ENCODE measurements around the gene B4GALNT1. TPM values are rescaled to one million over a fixed set of nuclear protein-coding genes. Genes with fewer than 3 reads are reported as not detected.
"Not testable (repeated sequence)": the region's sequence is repeated elsewhere in the genome, so short reads cannot be mapped to it uniquely, and the experiment has no call there.

Gene B4GALNT1
- total RNA-seq, 1 experiment from 2014 or later: 0.63 TPM

DNA sequence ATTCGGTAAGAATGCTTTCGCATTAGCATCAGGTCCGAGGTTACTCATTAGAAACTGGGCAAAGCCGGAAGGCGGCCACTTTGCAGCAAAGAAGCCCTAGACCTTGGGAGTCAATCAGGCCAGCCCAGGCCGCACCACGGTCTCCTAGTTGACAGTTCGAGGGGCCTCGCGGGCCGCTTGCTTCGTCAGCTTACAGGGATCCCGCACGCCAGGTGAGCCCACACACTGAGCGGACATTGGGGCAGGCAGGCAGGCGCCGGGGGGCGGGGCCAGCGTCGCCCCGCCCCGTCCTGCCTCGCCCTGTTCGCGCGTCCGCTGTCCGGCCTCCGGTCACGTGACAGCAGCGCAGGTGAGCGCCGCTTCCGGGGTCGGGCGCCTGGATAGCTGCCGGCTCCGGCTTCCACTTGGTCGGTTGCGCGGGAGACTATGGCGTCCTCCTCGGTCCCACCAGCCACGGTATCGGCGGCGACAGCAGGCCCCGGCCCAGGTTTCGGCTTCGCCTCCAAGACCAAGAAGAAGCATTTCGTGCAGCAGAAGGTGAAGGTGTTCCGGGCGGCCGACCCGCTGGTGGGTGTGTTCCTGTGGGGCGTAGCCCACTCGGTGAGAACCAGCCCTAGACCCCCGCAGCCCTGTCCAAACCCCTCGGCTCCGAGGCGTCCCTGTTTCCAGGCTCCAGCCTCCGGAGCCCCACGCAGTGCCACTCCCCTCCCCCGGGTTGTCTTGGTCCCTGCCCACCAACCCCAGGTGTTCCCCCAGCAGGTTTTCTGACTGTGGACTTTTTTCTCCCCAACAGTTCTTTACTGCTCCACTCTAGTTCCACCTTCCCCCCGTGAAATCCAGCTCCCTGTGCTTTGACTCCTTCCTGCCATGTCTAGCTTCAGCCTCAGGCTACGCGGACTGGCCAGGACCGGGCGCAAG is 41.9 kb downstream of the B4GALNT1 start, which contains the start of gene PIP4K2C:
Gene PIP4K2C (plus strand): TSS at position 329 of the 918 bp plus-strand sequence. CDS start 98 bp downstream, at position 427.
- peak within 1 kb of the TSS; percentile 77 for H3K4me3 ChIP-seq (ENCODE audit: low read length)

DNA sequence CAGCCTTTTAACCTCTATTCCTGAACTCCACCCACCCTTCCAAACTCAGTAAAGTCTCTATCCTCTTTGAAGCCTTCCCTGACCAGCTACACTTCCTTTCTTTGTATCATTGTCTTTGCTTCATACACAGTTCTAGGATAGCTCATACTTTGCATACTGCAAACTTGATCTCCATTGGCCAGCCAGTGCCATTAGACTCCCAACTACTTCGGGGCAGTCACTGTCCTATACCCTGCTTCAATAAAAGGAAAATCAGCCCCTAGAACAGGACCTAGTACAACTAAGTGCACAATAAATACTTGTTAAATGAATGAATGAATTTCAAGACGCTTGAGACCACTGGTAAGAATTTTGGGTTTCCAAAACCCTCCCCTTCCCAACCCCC is 42.5 kb downstream of the B4GALNT1 start:
- no peak overlapping the region for H3K27ac ChIP-seq (ENCODE audit: low read length)
- peak overlapping the region; percentile 81 for H3K4me2 ChIP-seq (ENCODE audit: low read depth, low read length, poor library complexity, severe bottlenecking)
- peak overlapping the region; percentile 77 for H3K4me3 ChIP-seq (ENCODE audit: low read length)
- H3K79me2 ChIP-seq (ENCODE audit: low read length): peaks cover 27% of the 10 kb centered on the region
- peak overlapping the region; percentile 51 for H3K9ac ChIP-seq (ENCODE audit: low read length)
- H3K4me1 ChIP-seq (ENCODE audit: low read length): peaks cover 21% of the 10 kb centered on the region
- H4K20me1 ChIP-seq (ENCODE audit: insufficient read depth, low read depth, low read length): no peaks in the 10 kb centered on the region
- DNase-seq: no peak
- peak overlapping the region; percentile 82 for H2AFZ ChIP-seq (ENCODE audit: low read length)
- 0 out of 2 replicates have a peak, but pooled peaks cover 3% of the 10 kb centered on the region for H3K36me3 ChIP-seq (ENCODE audit: insufficient read depth, low read length)
- no peaks in the 10 kb centered on the region for H3K9me2 ChIP-seq (replicated peaks; ENCODE audit: insufficient read depth, low read length)
- H3K27me3 ChIP-seq (ENCODE audit: low read length): no peaks in the 10 kb centered on the region
- no peaks in the 10 kb centered on the region for H3K9me3 ChIP-seq (ENCODE audit: low read length)

More for the DNA sequence above, 41.9 kb downstream of the B4GALNT1 start, which contains the start of gene PIP4K2C:
- H3K27me3 ChIP-seq (ENCODE audit: low read length): no peaks in the 10 kb centered on the region
- H3K9me3 ChIP-seq (ENCODE audit: low read length): no peaks in the 10 kb centered on the region
- H3K9me2 ChIP-seq (replicated peaks; ENCODE audit: insufficient read depth, low read length): no peaks in the 10 kb centered on the region
- H3K27ac ChIP-seq (ENCODE audit: low read length): no peak within 1 kb of the TSS
- 0 out of 2 replicates have a peak, but pooled peaks cover under 1% of the 10 kb centered on the region for H3K36me3 ChIP-seq (ENCODE audit: insufficient read depth, low read length)
- peak within 1 kb of the TSS; percentile 82 for H2AFZ ChIP-seq (ENCODE audit: low read length)
- peaks cover 27% of the 10 kb centered on the region for H3K79me2 ChIP-seq (ENCODE audit: low read length)
- H3K4me1 ChIP-seq (ENCODE audit: low read length): peaks cover 21% of the 10 kb centered on the region
- no peaks in the 10 kb centered on the region for H4K20me1 ChIP-seq (ENCODE audit: insufficient read depth, low read depth, low read length)
- peak; percentile 95 for DNase-seq
- H3K4me2 ChIP-seq (ENCODE audit: low read depth, low read length, poor library complexity, severe bottlenecking): peak within 1 kb of the TSS; percentile 81
- H3K9ac ChIP-seq (ENCODE audit: low read length): peak within 1 kb of the TSS; percentile 79

DNA sequence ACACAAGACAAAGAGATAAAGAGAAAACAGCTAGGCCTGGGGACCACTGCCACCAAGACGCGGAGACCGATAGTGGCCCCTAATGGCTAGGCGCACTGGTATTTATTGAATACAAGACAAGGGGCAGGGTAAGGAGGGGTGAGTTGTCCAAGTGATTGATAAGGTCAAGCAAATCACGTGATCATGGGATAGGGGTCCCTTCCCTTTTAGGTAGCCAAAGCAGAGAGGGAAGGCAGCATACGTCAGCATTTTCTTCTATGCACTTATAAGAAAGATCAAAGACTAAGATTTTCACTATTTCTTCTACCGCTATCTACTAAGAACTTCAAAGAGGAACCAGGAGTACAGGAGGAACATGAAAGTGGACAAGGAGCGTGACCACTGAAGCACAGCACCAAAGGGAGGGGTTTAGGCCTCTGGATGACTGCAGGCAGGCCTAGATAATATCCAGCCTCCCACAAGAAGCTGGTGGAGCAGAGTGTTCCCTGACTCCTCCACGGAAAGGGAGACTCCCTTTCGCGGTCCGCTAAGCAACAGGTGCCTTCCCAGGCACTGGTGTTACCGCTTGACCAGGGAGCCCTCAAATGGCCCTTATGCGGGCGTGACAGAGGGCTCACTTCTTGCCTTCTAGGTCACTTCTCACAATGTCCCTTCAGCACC is 43.9 kb downstream of the B4GALNT1 start:
- Histone ChIP-seq H3K36me3 (ENCODE audit: insufficient read depth, low read length) (peaks cover 14% of the 10 kb centered on the region), H3K79me2 (ENCODE audit: low read length) (peaks cover 27% of the 10 kb centered on the region), H3K4me1 (ENCODE audit: low read length) (peaks cover 21% of the 10 kb centered on the region)
- not testable (repeated sequence) for H3K4me2 ChIP-seq (ENCODE audit: low read depth, low read length, poor library complexity, severe bottlenecking); H3K9ac ChIP-seq (ENCODE audit: low read length); H3K27me3 ChIP-seq (ENCODE audit: low read length); H3K9me3 ChIP-seq (ENCODE audit: low read length); H4K20me1 ChIP-seq (ENCODE audit: insufficient read depth, low read depth, low read length); H3K27ac ChIP-seq (ENCODE audit: low read length); H2AFZ ChIP-seq (ENCODE audit: low read length); DNase-seq; H3K4me3 ChIP-seq (ENCODE audit: low read length); H3K9me2 ChIP-seq (replicated peaks; ENCODE audit: insufficient read depth, low read length)

DNA sequence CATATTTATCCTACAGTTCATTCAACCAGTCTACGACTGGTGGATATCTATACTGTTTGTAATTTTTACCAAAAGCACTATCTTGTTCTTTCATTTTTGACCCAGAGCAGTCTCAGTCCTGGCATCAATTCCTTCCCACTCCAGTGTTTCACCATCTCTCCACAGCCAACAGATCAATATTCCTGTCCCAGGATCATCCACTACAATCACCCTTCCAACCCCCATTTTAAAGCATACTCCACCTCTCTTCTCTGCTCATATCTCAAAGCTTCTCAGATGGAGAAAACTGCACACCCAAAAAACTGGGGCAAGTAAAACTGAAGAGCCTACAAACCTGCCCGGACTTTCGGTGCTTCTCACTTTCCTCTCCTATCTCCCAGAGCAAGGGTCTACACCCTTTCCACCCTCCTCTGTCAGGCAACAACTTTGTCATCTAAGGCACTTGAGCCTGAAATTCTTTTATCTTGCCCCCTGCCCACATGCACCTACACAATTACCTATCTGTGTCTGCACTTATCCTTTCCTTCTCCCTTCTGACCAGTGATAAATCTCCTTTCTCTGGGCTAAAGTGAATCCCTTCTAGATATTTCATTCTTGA is 46.1 kb downstream of the B4GALNT1 start:
- Histone ChIP-seq H3K79me2 (ENCODE audit: low read length) (peaks cover 8% of the 10 kb centered on the region), H3K9ac (ENCODE audit: low read length) (no peak overlapping the region), H2AFZ (ENCODE audit: low read length) (no peak overlapping the region), H3K4me1 (ENCODE audit: low read length) (peaks cover 11% of the 10 kb centered on the region), H3K36me3 (ENCODE audit: insufficient read depth, low read length) (peaks cover 19% of the 10 kb centered on the region), H3K27me3 (ENCODE audit: low read length) (no peaks in the 10 kb centered on the region), H4K20me1 (ENCODE audit: insufficient read depth, low read depth, low read length) (no peaks in the 10 kb centered on the region), H3K9me2 (replicated peaks; ENCODE audit: insufficient read depth, low read length) (no peaks in the 10 kb centered on the region), H3K9me3 (ENCODE audit: low read length) (no peaks in the 10 kb centered on the region), H3K4me3 (ENCODE audit: low read length) (no peak overlapping the region), H3K4me2 (ENCODE audit: low read depth, low read length, poor library complexity, severe bottlenecking) (no peak overlapping the region), H3K27ac (ENCODE audit: low read length) (no peak overlapping the region)
- DNase-seq: no peak

DNA sequence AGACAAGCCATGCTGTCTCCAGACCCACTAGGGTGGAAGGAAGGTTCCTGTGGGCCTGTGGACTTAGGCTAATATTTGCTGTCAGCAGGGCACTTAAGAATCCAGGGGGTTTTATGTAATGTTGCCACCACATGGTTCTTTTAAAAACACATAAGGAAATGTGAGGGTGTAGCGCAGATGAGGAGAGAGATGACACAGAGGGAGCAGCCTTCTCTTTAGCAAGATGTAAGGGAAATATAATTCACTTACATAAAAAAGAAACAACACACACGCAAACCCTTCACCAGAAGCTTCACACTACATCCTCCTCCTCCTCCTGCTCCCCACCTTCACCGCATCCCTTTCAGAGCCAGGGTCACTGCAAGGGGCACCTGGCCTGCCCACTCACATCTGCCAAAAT is 46.9 kb downstream of the B4GALNT1 start:
- H3K27ac ChIP-seq (ENCODE audit: low read length): no peak overlapping the region
- no peaks in the 10 kb centered on the region for H3K9me2 ChIP-seq (replicated peaks; ENCODE audit: insufficient read depth, low read length)
- H3K9ac ChIP-seq (ENCODE audit: low read length): no peak overlapping the region
- peaks cover 7% of the 10 kb centered on the region for H3K4me1 ChIP-seq (ENCODE audit: low read length)
- no peaks in the 10 kb centered on the region for H3K27me3 ChIP-seq (ENCODE audit: low read length)
- H4K20me1 ChIP-seq (ENCODE audit: insufficient read depth, low read depth, low read length): no peaks in the 10 kb centered on the region
- H3K79me2 ChIP-seq (ENCODE audit: low read length): peaks cover under 1% of the 10 kb centered on the region; the same call in 1 of the 2 replicates
- peaks cover 24% of the 10 kb centered on the region for H3K36me3 ChIP-seq (ENCODE audit: insufficient read depth, low read length)
- no peak for DNase-seq
- no peaks in the 10 kb centered on the region for H3K9me3 ChIP-seq (ENCODE audit: low read length)
- H3K4me2 ChIP-seq (ENCODE audit: low read depth, low read length, poor library complexity, severe bottlenecking): no peak overlapping the region
- H2AFZ ChIP-seq (ENCODE audit: low read length): no peak overlapping the region
- no peak overlapping the region for H3K4me3 ChIP-seq (ENCODE audit: low read length)

DNA sequence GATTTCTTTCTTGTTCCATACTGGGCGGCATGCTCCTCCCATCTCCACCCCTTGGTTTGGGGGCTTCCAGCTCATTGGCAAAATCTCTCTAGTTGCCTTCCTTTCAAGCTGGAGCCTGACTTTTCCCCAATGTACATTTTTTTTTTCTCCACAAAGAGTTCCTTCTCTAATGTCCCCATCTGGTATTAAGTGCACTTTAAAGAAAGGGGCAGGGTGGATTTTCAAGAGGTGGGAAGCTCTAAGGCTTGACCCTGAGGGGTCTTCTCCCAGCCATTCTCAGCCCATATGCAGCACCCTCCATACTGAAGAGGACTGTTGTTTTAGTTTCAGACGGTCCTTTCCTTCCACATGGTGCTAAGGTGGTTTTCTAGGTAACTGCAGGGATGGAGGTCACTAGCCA is 47.8 kb downstream of the B4GALNT1 start:
- no peak for DNase-seq
- H3K9me3 ChIP-seq (ENCODE audit: low read length): no peaks in the 10 kb centered on the region
- H3K27me3 ChIP-seq (ENCODE audit: low read length): no peaks in the 10 kb centered on the region
- no peak overlapping the region for H3K27ac ChIP-seq (ENCODE audit: low read length)
- H2AFZ ChIP-seq (ENCODE audit: low read length): no peak overlapping the region
- H3K79me2 ChIP-seq (ENCODE audit: low read length): no peaks in the 10 kb centered on the region
- H3K4me2 ChIP-seq (ENCODE audit: low read depth, low read length, poor library complexity, severe bottlenecking): no peak overlapping the region
- peaks cover 27% of the 10 kb centered on the region for H3K36me3 ChIP-seq (ENCODE audit: insufficient read depth, low read length)
- no peak overlapping the region for H3K9ac ChIP-seq (ENCODE audit: low read length)
- H3K4me1 ChIP-seq (ENCODE audit: low read length): no peaks in the 10 kb centered on the region
- no peaks in the 10 kb centered on the region for H4K20me1 ChIP-seq (ENCODE audit: insufficient read depth, low read depth, low read length)
- no peaks in the 10 kb centered on the region for H3K9me2 ChIP-seq (replicated peaks; ENCODE audit: insufficient read depth, low read length)
- H3K4me3 ChIP-seq (ENCODE audit: low read length): no peak overlapping the region

DNA sequence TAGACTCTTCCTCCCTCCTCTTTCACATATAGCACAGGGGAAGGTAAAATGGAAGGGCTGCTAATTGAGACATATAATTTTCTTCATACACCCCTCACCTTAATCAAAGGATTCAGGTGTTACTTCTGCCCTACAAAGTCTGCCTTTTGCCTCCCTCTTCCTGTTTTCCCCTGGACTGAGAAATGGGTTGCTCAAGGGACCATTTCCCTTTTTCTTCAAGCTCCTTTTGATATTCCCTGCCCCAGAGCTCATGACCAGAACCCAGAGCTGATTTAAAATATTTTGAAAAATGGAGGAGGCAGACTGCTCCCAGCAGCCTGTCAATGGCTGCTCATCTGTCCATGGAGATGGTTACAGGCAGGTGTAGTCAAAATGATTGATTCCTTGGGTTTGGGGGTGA is 48.3 kb downstream of the B4GALNT1 start:
- DNase-seq: no peak
- Histone ChIP-seq H3K79me2 (ENCODE audit: low read length) (no peaks in the 10 kb centered on the region), H3K4me1 (ENCODE audit: low read length) (no peaks in the 10 kb centered on the region), H3K9me3 (ENCODE audit: low read length) (no peaks in the 10 kb centered on the region), H3K4me3 (ENCODE audit: low read length) (no peak overlapping the region), H2AFZ (ENCODE audit: low read length) (no peak overlapping the region), H3K4me2 (ENCODE audit: low read depth, low read length, poor library complexity, severe bottlenecking) (no peak overlapping the region), H3K9ac (ENCODE audit: low read length) (no peak overlapping the region), H3K9me2 (replicated peaks; ENCODE audit: insufficient read depth, low read length) (no peaks in the 10 kb centered on the region), H3K27ac (ENCODE audit: low read length) (no peak overlapping the region), H3K36me3 (ENCODE audit: insufficient read depth, low read length) (peaks cover 27% of the 10 kb centered on the region), H4K20me1 (ENCODE audit: insufficient read depth, low read depth, low read length) (no peaks in the 10 kb centered on the region), H3K27me3 (ENCODE audit: low read length) (no peaks in the 10 kb centered on the region)

DNA sequence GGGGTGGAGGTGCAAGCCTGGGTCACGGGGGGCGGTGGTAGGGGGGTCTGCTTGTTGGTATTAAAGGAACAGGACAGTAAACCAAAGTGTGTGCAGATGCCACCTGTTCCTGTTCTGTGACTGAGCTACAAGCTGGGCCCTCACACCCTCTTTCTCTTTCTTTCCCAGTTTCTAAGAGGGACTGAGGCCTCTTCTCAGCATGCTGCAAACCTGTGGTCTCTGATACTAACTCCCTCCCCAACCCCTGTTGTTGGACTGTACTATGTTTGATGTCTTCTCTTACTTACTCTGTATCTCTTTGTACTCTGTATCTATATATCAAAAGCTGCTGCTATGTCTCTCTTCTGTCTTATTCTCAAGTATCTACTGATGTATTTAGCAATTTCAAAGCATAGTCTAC is 49.0 kb downstream of the B4GALNT1 start:
- Histone ChIP-seq H2AFZ (ENCODE audit: low read length) (no peak overlapping the region), H3K4me1 (ENCODE audit: low read length) (no peaks in the 10 kb centered on the region), H4K20me1 (ENCODE audit: insufficient read depth, low read depth, low read length) (no peaks in the 10 kb centered on the region), H3K27me3 (ENCODE audit: low read length) (no peaks in the 10 kb centered on the region), H3K36me3 (ENCODE audit: insufficient read depth, low read length) (peaks cover 34% of the 10 kb centered on the region), H3K9me2 (replicated peaks; ENCODE audit: insufficient read depth, low read length) (no peaks in the 10 kb centered on the region), H3K79me2 (ENCODE audit: low read length) (no peaks in the 10 kb centered on the region), H3K9ac (ENCODE audit: low read length) (no peak overlapping the region), H3K4me3 (ENCODE audit: low read length) (no peak overlapping the region), H3K27ac (ENCODE audit: low read length) (no peak overlapping the region), H3K4me2 (ENCODE audit: low read depth, low read length, poor library complexity, severe bottlenecking) (no peak overlapping the region), H3K9me3 (ENCODE audit: low read length) (no peaks in the 10 kb centered on the region)
- no peak for DNase-seq
